ENCODE results near the gene CUTA.
"Not testable (repeated sequence)": the region's sequence is repeated elsewhere in the genome, so short reads cannot be mapped to it uniquely, and the experiment has no call there.

Gene CUTA

DNA sequence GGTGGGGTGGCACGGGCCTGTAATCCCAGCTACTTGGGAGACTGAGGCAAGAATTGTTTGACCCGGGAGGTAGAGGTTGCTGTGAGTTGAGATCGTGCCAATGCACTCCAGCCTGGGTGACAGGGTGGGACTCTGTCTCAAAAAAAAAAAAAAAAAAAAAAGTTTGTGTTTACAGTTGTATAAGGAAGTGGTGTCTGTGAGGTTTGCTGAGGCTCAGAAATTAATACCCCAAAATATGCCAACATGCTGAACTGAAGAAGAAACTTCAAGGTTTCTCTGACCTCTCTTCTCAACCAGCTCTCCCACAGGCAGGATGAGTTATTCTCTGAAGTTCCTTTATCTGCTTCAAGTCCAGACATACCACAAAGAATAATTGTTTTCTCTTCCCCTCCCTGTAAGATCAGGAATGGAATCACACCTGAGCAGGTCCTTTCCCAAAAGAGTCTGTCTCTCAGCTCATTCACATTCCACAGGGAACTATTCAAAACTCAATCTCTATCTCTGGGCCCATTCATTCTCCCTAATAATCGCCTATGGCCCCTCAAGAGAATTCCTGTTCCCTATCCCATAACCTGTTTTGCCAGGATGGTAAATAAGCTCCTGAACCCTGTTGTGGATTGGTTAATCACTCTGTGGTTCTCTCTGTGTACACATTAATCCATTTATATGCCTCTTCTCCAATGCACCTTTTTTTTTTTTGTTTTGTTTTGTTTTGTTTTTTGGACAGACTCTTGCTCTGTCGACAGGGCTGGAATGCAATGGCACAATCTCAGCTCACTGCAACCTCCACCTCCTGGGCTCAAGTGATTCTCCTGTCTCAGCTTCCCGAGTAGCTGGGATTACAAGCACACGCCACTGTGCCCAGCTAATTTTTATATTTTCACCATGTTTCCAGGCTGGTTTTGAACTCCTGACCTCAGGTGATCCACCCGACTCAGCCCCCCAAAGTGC lies 43.7 kb downstream of the CUTA start:
- in situ Hi-C loops (cut with MboI; ENCODE audit: low sequenced_read_pairs): no loop called here

DNA sequence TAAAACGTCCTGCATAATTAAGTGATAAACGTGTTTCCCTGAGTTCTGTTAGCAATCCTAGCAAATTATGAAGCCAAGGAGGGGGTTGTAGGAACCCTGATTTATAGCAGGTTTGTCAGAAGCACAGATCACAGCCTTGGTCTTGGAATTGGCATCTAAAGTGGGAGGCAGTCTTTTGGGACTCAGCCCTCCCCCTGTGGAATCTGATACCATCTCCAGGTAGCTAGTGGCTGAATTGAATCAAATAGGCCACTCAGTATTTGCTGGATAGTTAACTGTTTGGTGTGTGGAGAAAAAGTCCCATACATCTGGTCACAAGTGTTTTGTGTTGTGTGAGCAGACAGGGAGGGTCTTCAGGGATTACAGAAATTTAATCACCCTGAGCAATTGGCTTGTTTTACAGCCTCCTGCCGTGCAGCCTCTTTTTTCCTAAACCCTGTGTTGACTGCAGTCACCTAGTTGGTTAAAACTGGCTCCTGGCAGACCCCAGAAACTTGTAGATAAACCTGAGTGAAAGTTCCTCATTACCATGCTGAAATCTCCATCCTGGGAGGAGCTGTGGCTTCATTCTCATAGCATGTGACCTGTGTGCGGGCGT lies 45.3 kb downstream of the CUTA start:
- in situ Hi-C loops (cut with MboI; ENCODE audit: low sequenced_read_pairs): no loop called here

- in situ Hi-C loops (cut with MboI; ENCODE audit: low sequenced_read_pairs): not testable (repeated sequence)
Observed at GRCh38 chr6:33371901-33372300, 46.0 kb downstream of the CUTA start.

- in situ Hi-C loops (cut with MboI; ENCODE audit: low sequenced_read_pairs): not testable (repeated sequence)
Observed at GRCh38 chr6:33367715-33368025, 50.2 kb downstream of the CUTA start.

DNA sequence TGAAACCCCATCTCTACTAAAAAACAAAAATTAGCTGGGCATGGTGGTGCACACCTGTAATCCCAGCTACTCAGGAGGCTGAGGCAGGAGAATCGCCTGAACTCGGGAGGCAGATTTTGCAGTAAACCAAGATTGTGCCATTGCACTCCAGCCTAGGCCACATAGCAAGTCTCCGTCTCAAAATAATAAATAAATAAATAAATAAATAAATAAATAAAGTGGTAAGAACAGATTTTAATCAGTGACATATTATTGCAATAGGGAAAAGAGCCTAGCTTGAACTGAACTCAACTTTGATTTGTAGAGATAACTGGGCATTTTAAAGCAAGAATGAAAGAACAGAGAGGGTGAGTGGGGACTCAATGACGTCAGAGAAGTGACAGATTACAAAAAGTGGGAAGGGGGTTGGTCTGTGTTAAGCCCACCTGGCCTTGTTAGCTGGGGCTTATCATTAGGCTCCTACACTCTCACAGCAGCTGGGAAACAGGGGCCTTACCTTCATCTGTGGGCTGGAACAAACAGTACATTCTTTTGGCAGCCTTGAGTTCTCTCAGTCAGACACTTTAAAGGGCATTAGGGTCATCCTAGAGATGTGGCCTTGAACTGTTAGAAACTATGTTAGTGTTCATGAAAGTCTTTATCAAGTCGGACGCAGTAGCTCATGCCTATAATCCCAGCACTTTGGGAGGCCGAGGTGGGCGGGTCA lies 50.7 kb downstream of the CUTA start:
- in situ Hi-C loops (cut with MboI; ENCODE audit: low sequenced_read_pairs): no loop called here

Data from HL-60/S4 treated with retinoic acid at 250 ng/mL for 4 days and 3 days (cell line).